Immature natural killer cell (primary cell): ENCODE measurements around the gene EXOC3L1. TPM values are rescaled to one million over a fixed set of nuclear protein-coding genes. Genes with fewer than 3 reads are reported as not detected.

ENCODE experiments used
- DNase-seq, 3 donors: peaks; one replicate each; pipeline ENCODE4 v3.0.0; 2022; ENCODE audit warnings: mixed read lengths in 1 of 3
- H3K27ac Mint-ChIP-seq, 6 donors: one replicate each; pipeline ENCODE4 v1.8.0; 2020; ENCODE audit warnings: mixed read lengths in 6 of 6, mild to moderate bottlenecking in 5 of 6, inconsistent platforms in 4 of 6, moderate library complexity in 3 of 6
- H3K27me3 Mint-ChIP-seq, 3 donors: one replicate each; pipeline ENCODE4 v1.8.0; 2020 to 2021; ENCODE audit warnings: low read depth in 3 of 3, mild to moderate bottlenecking in 3 of 3, mixed read lengths in 3 of 3, moderate library complexity in 3 of 3, inconsistent platforms in 1 of 3
- H3K36me3 Mint-ChIP-seq, 3 donors: one replicate each; pipeline ENCODE4 v1.8.0; 2020; ENCODE audit warnings: mixed read lengths in 3 of 3, inconsistent platforms in 2 of 3, mild to moderate bottlenecking in 2 of 3
- H3K4me1 Mint-ChIP-seq, 2 donors: one replicate each; pipeline ENCODE4 v1.8.0; 2020; ENCODE audit warnings: inconsistent platforms in 2 of 2, mild to moderate bottlenecking in 2 of 2, mixed read lengths in 2 of 2, moderate library complexity in 1 of 2
- H3K4me3 Mint-ChIP-seq, 5 donors: one replicate each; pipeline ENCODE4 v1.8.0; 2020; ENCODE audit warnings: mild to moderate bottlenecking in 5 of 5, mixed read lengths in 5 of 5, inconsistent platforms in 3 of 5, moderate library complexity in 3 of 5
- H3K9me3 Mint-ChIP-seq, 6 donors: one replicate each; pipeline ENCODE4 v1.8.0; 2020; ENCODE audit warnings: mild to moderate bottlenecking in 6 of 6, mixed read lengths in 6 of 6, inconsistent platforms in 4 of 6, moderate library complexity in 3 of 6
- polyA plus RNA-seq, 3 donors: library from polyadenylated mRNA; unstranded; fragments of 300-500 nt; fragmentation: Illumina TruSeq; gene quantifications; one replicate each; pipeline ENCODE4 v1.2.3, GENCODE V29; 2021

The EXOC3L1 gene
- polyA plus RNA-seq, 3 donors from 2014 or later, result not detected

DNA sequence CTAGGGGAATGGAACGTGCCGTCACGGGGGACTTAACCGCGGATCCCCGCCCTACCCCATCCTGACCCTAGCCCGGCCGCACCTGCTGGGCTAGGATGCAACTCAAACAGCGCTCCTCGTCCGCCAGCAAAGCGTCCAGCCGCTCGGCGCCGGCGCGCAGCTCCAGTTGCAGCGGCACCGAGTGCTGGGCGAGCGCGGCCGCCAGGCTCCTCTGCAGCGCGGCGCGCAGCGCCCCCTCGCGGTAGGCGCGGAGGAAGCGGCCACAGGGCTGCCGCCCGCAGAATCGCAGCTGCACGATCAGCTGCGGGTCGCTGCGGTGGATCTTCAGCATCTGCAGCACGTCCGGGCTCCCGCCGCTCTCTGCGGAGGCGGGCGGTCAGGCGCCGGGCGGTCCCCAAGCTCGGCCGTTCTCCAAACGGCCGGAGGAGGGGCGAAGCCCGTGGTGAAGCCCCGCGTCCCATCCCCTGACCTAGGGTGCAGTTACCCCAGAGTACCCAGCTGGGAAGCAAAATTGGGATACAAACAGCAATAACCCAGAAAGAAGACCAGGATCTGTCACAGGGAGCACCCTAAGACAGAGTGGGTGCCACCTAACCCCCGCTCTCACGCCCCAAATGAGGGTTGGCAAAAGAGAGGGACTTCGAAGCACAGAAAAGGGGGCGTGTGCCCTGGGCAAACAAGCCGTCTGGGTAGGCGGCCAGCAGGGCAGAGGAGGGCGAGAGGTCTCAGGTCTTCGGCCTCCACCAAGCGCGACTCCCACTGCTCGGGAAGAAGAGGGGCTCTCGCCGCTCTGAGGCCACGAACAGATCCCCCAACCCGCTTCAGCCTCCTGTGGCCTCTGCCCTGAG is 34.4 kb downstream of the EXOC3L1 start:
- Mint-ChIP-seq H3K4me1 (peaks cover 26 to 32% of the 10 kb centered on the region in 2 donors), H3K36me3 (no peaks in the 10 kb centered on the region), H3K4me3 (peak overlapping the region; percentile 48 to 72 (median 59)), H3K27ac (no peak overlapping the region), H3K27me3 (peaks cover 4 to 7% (median 5%) of the 10 kb centered on the region in 3 donors), H3K9me3 (no peaks in the 10 kb centered on the region)
- peak; percentile 70 to 78 (median 78) for DNase-seq

DNA sequence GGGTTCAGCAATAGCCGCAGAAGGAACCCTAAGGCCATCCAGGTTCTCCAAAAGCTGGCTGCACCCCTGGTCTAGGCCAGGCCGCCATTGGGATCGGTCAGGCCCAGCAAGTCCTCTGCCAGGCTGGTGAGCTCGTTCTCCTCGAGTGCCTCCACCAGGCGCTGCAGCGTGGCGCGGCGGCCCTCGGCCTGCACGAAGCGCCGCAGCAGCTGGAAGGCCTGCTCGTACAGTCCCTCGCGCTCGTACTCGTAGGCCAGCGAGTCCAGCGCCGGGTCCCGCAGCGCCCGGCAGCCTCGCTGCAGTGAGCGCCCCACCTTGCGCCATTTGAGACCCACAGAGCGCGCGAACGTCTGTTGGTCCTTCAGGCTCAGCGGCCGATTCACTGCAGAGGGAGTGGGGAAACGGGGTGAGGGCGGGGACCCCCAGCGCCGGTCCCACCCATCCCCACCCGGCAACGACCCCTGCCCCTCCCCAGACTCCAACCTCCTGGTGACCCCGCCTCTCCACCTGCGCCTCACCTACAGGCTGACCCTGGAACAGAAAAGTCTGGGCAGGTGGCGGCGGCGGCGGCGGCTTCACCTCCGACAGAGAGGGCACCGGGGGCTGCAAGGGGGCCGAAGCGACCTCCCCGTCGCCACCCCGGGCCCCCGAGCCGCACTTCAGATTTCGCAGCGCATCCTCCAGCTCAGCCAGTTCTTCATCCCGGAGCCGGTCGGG is 35.2 kb downstream of the EXOC3L1 start:
- H3K4me3 Mint-ChIP-seq, result peak overlapping the region in 1 of 5 donors; percentile 72
- H3K4me1 Mint-ChIP-seq, result peaks cover 20 to 27% of the 10 kb centered on the region in 2 donors
- peaks cover 2 to 7% (median 2%) of the 10 kb centered on the region in 3 donors for H3K27me3 Mint-ChIP-seq
- no peak overlapping the region for H3K27ac Mint-ChIP-seq
- no peaks in the 10 kb centered on the region for H3K36me3 Mint-ChIP-seq
- no peak for DNase-seq
- no peaks in the 10 kb centered on the region for H3K9me3 Mint-ChIP-seq

DNA sequence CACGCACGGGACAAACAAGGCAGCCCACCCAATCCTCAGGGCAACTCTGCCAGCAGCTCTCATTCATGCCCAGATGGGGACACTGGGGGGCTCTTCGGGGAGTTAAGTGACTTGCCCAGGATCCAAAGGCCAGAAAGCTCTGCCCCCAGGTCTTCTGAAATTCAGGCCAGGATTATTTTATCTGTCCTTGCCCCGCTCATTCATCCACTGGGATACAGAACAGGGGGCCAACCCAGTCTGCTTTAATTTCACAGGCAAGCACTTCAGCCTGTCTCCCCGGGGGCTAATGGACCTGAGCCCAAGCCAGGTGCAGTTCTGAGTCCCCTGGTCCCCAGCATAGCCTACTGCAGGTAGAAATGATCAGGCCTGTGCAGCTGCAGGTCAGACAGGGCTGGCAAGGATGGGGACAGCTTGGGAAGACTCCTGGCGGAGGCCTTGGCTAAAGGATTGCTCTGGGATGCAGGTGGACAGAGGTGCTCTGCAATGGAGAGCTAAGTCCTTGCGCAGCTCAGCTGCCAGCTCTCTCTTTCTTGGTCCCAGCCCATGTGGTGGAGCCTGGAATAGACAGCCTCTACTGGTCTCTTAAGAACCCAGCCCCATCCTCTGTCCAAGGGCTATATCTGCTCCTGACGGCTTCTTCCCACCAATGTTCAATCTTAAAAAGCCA is 38.4 kb downstream of the EXOC3L1 start:
- Mint-ChIP-seq H3K27me3 (peaks cover 1 to 12% (median 10%) of the 10 kb centered on the region in 3 donors), H3K4me3 (peak overlapping the region; percentile 21 to 59 (median 42)), H3K9me3 (no peaks in the 10 kb centered on the region), H3K4me1 (peaks cover 0 to 12% of the 10 kb centered on the region in 2 donors), H3K36me3 (peaks cover 9 to 17% (median 12%) of the 10 kb centered on the region in 3 donors), H3K27ac (no peak overlapping the region)
- DNase-seq, result no peak

DNA sequence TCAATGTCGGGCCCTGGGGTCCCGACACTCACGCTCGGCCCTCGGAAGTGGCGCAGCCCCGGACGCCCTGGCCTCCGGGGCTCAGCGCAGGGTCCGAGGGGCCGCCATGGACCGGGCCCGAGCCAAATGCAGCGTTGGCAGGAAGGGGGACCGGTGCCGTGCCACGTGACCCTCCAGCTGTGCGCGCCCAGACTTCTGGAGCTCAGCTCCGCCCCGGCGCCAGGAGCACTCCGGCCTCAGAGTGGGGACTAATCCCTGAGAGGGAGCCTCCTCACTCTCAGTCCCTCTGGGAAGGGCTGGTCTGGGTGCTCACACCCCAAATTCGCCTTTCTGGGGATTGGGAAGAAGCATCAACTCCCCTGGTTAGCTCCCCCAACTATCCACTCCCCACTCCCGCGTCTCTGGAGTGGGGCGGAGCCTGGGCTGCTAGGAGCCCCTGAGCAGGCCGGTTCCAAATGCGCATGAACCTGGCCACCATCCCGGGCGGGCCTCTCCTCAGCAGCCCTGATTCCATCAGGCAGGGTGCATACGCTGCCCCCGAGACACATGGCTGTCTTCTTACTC is 39.0 kb downstream of the EXOC3L1 start, which contains the start of gene B3GNT9:
B3GNT9 (minus strand) TSS at position 166 of the 564 bp plus-strand sequence. CDS start 513 bp downstream, outside the sequence.
- Mint-ChIP-seq H3K4me3 (peak within 1 kb of the TSS; percentile 21 to 59 (median 42)), H3K27ac (no peak within 1 kb of the TSS), H3K9me3 (no peaks in the 10 kb centered on the region), H3K27me3 (peaks cover 1 to 12% (median 10%) of the 10 kb centered on the region in 3 donors), H3K36me3 (peaks cover 11 to 21% (median 16%) of the 10 kb centered on the region in 3 donors), H3K4me1 (peaks cover 0 to 9% of the 10 kb centered on the region in 2 donors)
- DNase-seq, result no peak

DNA sequence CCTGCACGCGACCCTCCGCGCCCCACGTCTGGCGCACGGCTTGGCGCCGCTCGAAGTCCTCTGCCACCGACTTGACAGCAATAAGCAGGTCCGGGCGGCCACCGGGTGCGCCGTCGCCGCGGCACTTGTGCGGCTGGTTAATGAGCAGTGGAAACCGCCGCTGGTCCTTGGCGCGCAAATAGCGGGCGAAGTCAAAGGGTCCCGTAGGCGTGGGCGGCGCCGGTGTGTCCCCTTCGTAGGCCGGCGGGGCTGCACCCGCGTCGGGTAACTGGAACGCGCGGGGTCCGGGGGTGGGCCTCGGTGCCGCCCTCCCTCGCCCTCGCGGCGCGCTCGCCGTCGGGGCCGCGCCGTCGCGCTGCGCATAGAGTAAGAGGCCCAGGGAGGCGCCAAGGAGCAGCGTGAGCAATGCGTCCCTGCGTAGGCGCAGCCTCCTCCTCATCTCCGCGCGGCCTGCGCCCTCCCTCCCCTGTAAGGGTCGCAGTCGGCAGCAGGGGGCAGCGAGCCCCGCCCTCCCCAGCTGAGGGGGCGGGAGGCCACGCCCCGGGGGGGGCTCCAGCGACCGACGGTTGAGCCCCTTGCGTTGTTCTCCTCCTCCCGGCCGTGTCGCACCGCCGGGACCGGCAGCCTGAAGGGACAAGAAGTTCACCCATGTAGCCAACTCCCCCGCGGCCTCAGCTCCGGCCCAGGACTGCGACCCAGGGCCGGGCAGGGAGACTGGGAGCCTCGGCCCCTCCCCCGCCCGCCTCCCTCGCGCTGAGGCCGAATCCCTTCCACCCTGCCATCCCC is 39.7 kb downstream of the EXOC3L1 start:
- Mint-ChIP-seq H3K4me1 (peaks cover 0 to 8% of the 10 kb centered on the region in 2 donors), H3K27ac (no peak overlapping the region), H3K36me3 (peaks cover 14 to 21% (median 16%) of the 10 kb centered on the region in 3 donors), H3K4me3 (no peak overlapping the region), H3K27me3 (peaks cover 1 to 12% (median 10%) of the 10 kb centered on the region in 3 donors), H3K9me3 (no peaks in the 10 kb centered on the region)
- no peak for DNase-seq

DNA sequence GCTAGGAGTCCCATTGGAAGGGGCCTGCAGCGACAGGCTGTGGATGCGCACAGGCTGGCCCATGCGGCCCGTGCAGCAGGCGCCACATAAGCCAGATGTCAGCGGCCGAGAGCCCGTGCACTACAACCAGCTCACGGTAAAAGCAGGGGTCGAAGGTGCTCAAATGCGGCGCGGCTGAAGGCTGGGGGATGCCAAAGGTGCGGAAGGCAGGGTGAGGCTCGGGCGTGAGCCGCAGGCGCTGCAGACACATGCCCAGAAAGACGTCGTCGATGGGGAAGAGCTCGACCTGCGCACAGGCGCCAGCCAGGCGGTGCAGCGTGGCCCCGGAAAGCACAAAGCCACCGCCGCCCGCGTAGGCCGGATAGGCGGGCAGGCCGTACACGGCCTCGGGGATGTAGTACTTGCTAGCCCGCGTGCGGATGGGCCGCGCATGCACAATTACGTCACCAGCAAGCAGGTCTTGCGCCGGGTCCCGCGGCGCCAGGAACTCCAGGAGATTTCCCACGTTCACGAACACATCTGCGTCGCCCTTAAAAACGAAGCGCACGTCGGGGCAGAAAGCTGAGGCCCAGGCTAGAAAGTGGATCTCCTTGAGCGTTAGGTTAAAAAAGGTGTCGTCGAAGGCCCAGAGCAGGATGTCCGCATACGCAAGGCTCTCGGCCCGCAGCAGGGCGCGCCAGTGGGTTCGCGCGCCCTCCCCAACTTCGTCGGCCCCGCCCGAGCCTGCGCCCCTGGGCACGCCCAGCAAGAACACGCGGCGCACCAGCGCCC is 40.5 kb downstream of the EXOC3L1 start:
- DNase-seq, result no peak
- Mint-ChIP-seq H3K27me3 (peaks cover 1 to 12% (median 7%) of the 10 kb centered on the region in 3 donors), H3K36me3 (peaks cover 16 to 29% (median 18%) of the 10 kb centered on the region in 3 donors), H3K4me1 (peaks cover 0 to 7% of the 10 kb centered on the region in 2 donors), H3K27ac (no peak overlapping the region), H3K4me3 (peak overlapping the region in 1 of 5 donors; percentile 18), H3K9me3 (no peaks in the 10 kb centered on the region)

DNA sequence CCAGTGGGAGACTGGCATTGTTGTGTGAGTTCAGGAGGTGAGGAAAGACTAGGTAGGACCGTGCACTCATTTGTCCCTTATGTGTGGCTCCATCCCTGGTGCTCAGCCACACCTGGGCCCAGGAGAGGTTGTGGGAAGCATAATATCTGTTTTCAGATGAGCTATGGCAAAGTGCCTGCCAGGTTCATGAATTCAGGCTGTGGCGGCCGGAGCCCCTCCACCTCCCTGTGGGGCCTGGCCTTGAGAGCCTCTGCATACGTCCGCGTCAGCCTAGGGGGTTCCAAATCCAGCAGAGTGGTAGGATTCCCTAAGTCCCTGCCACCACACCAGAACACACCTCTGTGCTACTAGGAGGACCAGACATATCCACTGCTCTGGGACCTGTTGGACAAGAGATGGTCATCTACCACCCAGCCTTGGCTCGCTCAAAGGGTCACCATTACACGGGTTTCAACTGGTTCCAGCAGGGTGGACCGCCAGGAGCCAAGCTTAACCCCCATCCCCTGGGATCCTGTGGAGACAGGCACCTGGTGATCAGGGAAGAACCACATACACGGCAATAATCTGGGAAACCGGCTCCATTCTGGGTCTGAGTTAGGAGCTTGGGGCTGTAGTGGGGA is 41.2 kb downstream of the EXOC3L1 start:
- Mint-ChIP-seq H3K36me3 (peaks cover 16 to 34% (median 21%) of the 10 kb centered on the region in 3 donors), H3K27ac (no peak overlapping the region), H3K9me3 (no peaks in the 10 kb centered on the region), H3K4me1 (peaks cover 0 to 7% of the 10 kb centered on the region in 2 donors), H3K27me3 (peaks cover 1 to 12% (median 9%) of the 10 kb centered on the region in 3 donors), H3K4me3 (no peak overlapping the region)
- DNase-seq, result no peak

DNA sequence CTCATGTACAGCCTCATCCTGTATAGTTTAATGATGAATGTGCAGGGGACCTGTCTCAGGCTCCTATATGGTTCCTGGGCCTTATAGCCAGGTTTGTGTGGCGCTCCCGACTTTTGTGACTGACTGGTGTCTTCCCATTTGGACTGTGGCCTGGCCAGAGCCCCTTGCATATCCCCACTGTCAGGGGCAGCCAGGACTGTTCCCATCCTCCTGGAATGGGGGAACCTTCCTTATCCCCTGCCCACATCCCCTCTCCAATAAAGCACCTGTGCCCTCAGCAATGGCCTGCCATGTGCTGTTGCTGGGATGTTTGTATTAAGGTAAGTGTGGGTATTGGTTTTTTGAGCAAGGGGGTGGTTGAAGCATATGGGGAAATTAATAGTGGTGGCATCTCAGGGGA is 41.7 kb downstream of the EXOC3L1 start:
- peaks cover 1 to 12% (median 9%) of the 10 kb centered on the region in 3 donors for H3K27me3 Mint-ChIP-seq
- H3K4me3 Mint-ChIP-seq, result no peak overlapping the region
- H3K36me3 Mint-ChIP-seq, result peaks cover 20 to 38% (median 21%) of the 10 kb centered on the region in 3 donors
- peaks cover 0 to 7% of the 10 kb centered on the region in 2 donors for H3K4me1 Mint-ChIP-seq
- no peaks in the 10 kb centered on the region for H3K9me3 Mint-ChIP-seq
- no peak for DNase-seq
- peak overlapping the region in 1 of 6 donors; percentile 23 for H3K27ac Mint-ChIP-seq

DNA sequence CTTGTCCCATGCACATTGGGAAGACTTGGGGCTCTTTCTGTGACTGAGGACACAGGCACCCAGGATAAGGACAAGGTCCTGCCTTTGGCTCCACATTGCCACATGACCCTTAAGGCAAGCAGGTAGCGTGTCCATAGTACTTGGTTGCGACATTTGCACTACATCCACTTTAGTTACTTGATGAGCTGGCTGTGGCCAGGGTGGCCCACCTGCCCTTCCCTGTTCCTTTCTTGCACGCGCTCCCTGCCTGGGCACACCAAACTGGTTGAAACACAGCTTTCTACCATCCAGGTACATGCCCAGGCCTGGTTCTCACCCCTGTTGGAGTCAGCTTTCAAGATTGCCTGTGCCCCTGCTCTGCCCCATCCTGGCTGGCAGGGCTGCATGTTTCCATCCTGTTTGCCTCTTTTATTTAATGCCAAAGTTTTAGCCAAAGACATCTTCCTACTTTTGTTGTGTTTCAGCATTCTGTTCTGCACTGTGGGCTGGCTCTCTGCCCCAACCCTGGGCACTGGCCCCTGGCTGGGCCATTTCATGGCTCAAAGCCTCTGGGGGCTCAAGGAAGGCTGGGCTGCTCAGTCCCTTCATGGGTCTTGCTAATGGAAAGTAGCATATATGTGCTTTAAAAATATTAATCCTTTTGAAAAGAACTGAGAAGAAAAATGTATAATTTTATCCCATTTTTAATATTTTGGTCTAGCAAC is 42.3 kb downstream of the EXOC3L1 start:
- Mint-ChIP-seq H3K27ac (peak overlapping the region in 1 of 6 donors; percentile 17), H3K36me3 (peaks cover 20 to 38% (median 21%) of the 10 kb centered on the region in 3 donors), H3K4me1 (peaks cover 0 to 6% of the 10 kb centered on the region in 2 donors), H3K27me3 (peaks cover 1 to 12% (median 9%) of the 10 kb centered on the region in 3 donors), H3K4me3 (no peak overlapping the region), H3K9me3 (no peaks in the 10 kb centered on the region)
- DNase-seq, result no peak

DNA sequence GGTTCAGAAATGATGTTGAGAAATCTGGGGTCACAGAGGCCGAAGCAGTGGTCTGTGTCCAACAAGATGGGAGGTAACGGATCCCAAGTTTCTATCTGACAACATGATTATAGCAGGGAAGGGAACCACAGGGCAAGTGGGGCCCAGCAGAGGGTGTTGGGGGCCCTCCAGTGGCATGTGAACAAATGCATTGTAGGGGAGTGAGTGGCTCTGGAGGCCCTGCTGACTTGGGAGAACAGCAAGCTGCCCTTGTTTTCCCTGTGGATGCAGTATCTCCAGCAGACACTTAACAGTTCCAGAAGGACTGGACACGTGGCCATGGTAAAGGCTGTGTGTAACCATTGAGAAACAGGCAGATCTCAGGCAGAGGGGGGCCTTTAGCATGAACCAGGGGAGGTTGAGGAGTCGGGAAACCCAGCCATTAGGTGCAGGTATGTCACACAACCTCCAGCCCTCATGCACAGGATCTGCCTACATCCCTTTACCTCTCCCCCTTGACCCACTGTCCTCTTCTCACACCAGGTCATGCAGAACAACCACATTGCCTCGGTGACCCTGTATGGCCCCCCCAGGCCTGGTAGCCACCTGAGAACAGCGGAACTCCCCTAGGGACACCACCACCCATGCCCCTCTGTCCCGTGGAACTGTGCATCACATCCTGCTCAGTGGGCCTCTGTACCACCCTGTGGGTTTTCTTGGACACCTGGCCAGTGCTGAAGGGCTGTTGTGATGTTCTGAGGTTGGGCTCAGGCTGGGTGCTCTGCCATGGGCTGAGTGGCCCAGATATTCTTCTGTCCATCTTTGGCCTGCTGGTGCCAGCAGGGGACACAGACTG is 43.2 kb downstream of the EXOC3L1 start:
- peaks cover 20 to 43% (median 21%) of the 10 kb centered on the region in 3 donors for H3K36me3 Mint-ChIP-seq
- peaks cover 1 to 12% (median 7%) of the 10 kb centered on the region in 3 donors for H3K27me3 Mint-ChIP-seq
- no peak for DNase-seq
- H3K27ac Mint-ChIP-seq, result no peak overlapping the region
- H3K4me1 Mint-ChIP-seq, result peaks cover 0 to 5% of the 10 kb centered on the region in 2 donors
- H3K9me3 Mint-ChIP-seq, result no peaks in the 10 kb centered on the region
- H3K4me3 Mint-ChIP-seq, result no peak overlapping the region
